Activated naive CD8-positive, alpha-beta T cell treated with anti-CD3 and anti-CD28 coated beads, Interleukin-2, amount 50 U/mL, for 24 hours (primary cell): ENCODE results near the gene SPP1.
"Not testable (repeated sequence)": the region's sequence is repeated elsewhere in the genome, so short reads cannot be mapped to it uniquely, and the experiment has no call there.

Source experiments
- ATAC-seq: fragments of 150-1000 bp; cut with Tn5 transposase; one replicate; pipeline ENCODE4 v1.10.0; 2021
- DNase-seq: peaks from one replicate; pipeline ENCODE4 v3.0.0; 2021
- H3K27ac Mint-ChIP-seq: one replicate; pipeline ENCODE4 v1.8.0; 2021; ENCODE audit warnings: mild to moderate bottlenecking, mixed read lengths
- H3K27me3 Mint-ChIP-seq: one replicate; pipeline ENCODE4 v1.8.0; 2021; ENCODE audit warnings: mixed read lengths
- H3K36me3 Mint-ChIP-seq: one replicate; pipeline ENCODE4 v1.8.0; 2021; ENCODE audit warnings: low read depth, mixed read lengths
- H3K4me1 Mint-ChIP-seq: one replicate; pipeline ENCODE4 v1.8.0; 2021; ENCODE audit warnings: mixed read lengths
- H3K4me3 Mint-ChIP-seq: one replicate; pipeline ENCODE4 v1.8.0; 2021; ENCODE audit warnings: mild to moderate bottlenecking, moderate library complexity, mixed read lengths
- H3K9me3 Mint-ChIP-seq: one replicate; pipeline ENCODE4 v1.8.0; 2021; ENCODE audit warnings: mixed read lengths

SPP1 gene

DNA sequence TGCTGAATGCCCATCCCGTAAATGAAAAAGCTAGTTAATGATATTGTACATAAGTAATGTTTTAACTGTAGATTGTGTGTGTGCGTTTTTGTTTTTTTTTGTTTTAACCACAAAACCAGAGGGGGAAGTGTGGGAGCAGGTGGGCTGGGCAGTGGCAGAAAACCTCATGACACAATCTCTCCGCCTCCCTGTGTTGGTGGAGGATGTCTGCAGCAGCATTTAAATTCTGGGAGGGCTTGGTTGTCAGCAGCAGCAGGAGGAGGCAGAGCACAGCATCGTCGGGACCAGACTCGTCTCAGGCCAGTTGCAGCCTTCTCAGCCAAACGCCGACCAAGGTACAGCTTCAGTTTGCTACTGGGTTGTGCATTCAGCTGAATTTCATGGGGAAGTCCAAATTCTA, at the start of gene SPP1:
Gene SPP1, plus strand, starts transcription at position 249 of the 400 bp plus-strand sequence. CDS start 1,182 bp downstream, outside the sequence.
- ATAC-seq: peak; percentile 81

GRCh38 chr4:87926554-87927098, 48.9 kb upstream of the SPP1 start:
- no peak overlapping the region for H3K27ac Mint-ChIP-seq
- peaks cover 5% of the 10 kb centered on the region for H3K27me3 Mint-ChIP-seq
- no peak for ATAC-seq
- no peak overlapping the region for H3K4me3 Mint-ChIP-seq
- DNase-seq: no peak
- H3K4me1 Mint-ChIP-seq: no peaks in the 10 kb centered on the region
- no peaks in the 10 kb centered on the region for H3K36me3 Mint-ChIP-seq
- no peaks in the 10 kb centered on the region for H3K9me3 Mint-ChIP-seq

More for the DNA sequence above, at the start of gene SPP1:
- peaks cover 10% of the 10 kb centered on the region for H3K4me1 Mint-ChIP-seq
- no peaks in the 10 kb centered on the region for H3K9me3 Mint-ChIP-seq
- H3K36me3 Mint-ChIP-seq: no peaks in the 10 kb centered on the region
- peaks cover 39% of the 10 kb centered on the region for H3K27me3 Mint-ChIP-seq
- peak within 1 kb of the TSS; percentile 36 for H3K27ac Mint-ChIP-seq
- peak; percentile 16 for DNase-seq
- H3K4me3 Mint-ChIP-seq: peak within 1 kb of the TSS; percentile 27

DNA sequence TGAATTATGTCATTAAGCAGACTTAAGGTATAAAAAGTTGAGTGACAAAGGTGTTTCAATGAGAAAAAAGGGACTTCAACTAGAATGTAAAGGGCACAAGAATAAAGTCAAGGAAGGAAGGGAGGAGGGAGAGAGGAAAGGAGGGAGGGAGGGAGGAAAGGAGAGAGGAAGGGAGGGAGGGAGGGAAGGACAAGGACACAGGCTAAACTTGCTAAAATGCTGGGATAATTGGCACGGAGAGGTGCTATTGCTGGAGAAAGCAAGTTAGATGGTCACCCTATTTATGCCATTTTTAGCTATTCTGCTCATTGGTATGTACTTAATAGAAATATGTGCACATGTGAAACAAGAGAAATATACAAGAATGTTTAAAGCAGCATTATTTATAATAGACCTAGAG, 44.9 kb upstream of the SPP1 start:
- no peak for ATAC-seq
- no peak for DNase-seq
- H3K27ac Mint-ChIP-seq: no peak overlapping the region
- no peaks in the 10 kb centered on the region for H3K9me3 Mint-ChIP-seq
- H3K36me3 Mint-ChIP-seq: no peaks in the 10 kb centered on the region
- H3K27me3 Mint-ChIP-seq: peaks cover 8% of the 10 kb centered on the region
- H3K4me3 Mint-ChIP-seq: no peak overlapping the region
- no peaks in the 10 kb centered on the region for H3K4me1 Mint-ChIP-seq

DNA sequence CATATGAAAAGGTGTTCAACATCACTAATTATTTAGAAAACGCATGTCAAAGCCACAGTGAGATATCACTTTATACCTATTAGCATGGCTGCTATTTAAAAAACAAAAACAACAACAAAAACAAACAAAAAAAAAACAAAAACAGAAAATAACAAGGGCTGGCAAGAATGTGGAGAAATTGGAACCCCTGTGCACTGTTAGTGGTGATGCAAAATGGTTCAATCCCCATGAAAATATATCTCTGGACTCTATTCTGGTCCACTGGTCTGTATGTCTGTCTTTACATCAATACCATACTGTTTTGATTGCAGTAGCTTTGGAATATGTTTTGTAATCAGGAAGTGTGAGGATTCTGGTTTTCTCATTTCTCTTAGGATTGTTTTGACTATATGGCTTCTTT, 43.6 kb upstream of the SPP1 start:
- no peak overlapping the region for H3K4me3 Mint-ChIP-seq
- no peaks in the 10 kb centered on the region for H3K9me3 Mint-ChIP-seq
- no peak overlapping the region for H3K27ac Mint-ChIP-seq
- DNase-seq (no peak), ATAC-seq (no peak)
- H3K36me3 Mint-ChIP-seq: no peaks in the 10 kb centered on the region
- peaks cover 8% of the 10 kb centered on the region for H3K27me3 Mint-ChIP-seq
- no peaks in the 10 kb centered on the region for H3K4me1 Mint-ChIP-seq

DNA sequence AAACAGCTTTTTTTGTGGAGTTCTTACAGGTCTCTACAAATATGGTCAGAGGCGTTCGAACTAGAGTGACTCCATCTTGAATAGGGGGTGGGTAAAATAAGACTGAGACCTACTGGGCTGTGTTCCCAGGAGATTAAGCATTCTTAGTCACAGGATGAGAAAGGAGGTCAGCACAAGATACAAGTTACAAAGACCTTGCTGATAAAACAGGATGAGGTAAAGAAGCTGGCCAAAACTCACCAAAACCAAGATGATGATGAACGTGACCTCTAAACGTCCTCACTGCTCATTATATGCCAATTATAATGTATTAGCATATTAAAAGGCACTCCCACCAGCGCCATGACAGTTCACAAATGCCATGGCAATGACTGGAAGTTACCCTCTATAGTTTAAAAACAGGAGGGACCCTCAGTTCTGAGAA, 42.8 kb upstream of the SPP1 start:
- ATAC-seq (no peak), DNase-seq (no peak)
- Mint-ChIP-seq H3K27me3 (peaks cover 8% of the 10 kb centered on the region), H3K4me3 (no peak overlapping the region), H3K36me3 (no peaks in the 10 kb centered on the region), H3K4me1 (no peaks in the 10 kb centered on the region), H3K27ac (no peak overlapping the region), H3K9me3 (no peaks in the 10 kb centered on the region)

DNA sequence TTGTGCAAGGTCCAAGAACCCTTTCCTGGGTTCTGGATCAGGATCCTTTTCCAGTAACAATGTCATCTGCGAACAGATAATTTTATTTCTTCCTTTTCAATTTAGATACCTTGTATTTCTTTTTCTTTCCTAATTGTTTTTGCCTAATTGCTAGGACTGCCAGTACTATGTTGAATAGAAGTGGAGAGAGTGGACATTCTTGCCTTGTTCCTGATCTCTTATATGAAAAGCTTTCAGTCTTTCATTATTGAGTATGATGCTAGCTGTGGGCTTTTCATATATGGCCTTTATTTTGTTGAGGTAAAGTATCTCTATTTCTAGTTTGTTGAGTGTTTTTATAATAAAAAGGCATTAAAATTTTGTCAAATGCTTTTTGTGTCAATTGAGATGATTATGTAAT, 42.2 kb upstream of the SPP1 start:
- Mint-ChIP-seq H3K27me3 (peaks cover 8% of the 10 kb centered on the region), H3K9me3 (no peaks in the 10 kb centered on the region), H3K36me3 (no peaks in the 10 kb centered on the region), H3K4me3 (no peak overlapping the region), H3K4me1 (no peaks in the 10 kb centered on the region), H3K27ac (no peak overlapping the region)
- DNase-seq (no peak), ATAC-seq (no peak)

- no peak for ATAC-seq
- no peaks in the 10 kb centered on the region for H3K9me3 Mint-ChIP-seq
- H3K27ac Mint-ChIP-seq: no peak overlapping the region
Observed at GRCh38 chr4:87934157-87934704, 41.3 kb upstream of the SPP1 start.

GRCh38 chr4:87934973-87935372, 40.5 kb upstream of the SPP1 start:
- no peaks in the 10 kb centered on the region for H3K36me3 Mint-ChIP-seq
- no peaks in the 10 kb centered on the region for H3K4me1 Mint-ChIP-seq
- ATAC-seq (no peak), DNase-seq (no peak)
- no peak overlapping the region for H3K27ac Mint-ChIP-seq
- no peak overlapping the region for H3K4me3 Mint-ChIP-seq
- H3K27me3 Mint-ChIP-seq: peaks cover 8% of the 10 kb centered on the region
- H3K9me3 Mint-ChIP-seq: no peaks in the 10 kb centered on the region

More at GRCh38 chr4:87934157-87934704, 41.3 kb upstream of the SPP1 start:
- no peaks in the 10 kb centered on the region for H3K36me3 Mint-ChIP-seq
- no peak for DNase-seq
- H3K4me1 Mint-ChIP-seq: no peaks in the 10 kb centered on the region
- H3K4me3 Mint-ChIP-seq: no peak overlapping the region
- H3K27me3 Mint-ChIP-seq: peaks cover 8% of the 10 kb centered on the region

DNA sequence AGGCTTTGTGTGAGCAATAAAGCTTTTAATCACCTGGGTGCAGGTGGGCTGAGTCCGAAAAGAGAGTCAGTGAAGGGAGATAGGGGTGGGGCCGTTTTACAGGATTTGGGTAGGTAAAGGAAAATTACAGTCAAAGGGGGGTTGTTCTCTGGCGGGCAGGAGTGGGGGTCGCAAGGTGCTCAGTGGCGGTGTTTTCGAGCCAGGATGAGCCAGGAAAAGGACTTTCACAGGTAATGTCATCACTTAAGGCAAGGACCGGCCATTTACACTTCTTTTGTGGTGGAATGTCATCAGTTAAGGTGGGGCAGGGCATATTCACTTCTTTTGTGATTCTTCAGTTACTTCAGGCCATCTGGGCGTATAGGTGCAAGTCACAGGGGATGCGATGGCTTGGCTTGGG, 39.6 kb upstream of the SPP1 start:
- not testable (repeated sequence) for H3K4me1 Mint-ChIP-seq, H3K27me3 Mint-ChIP-seq, H3K9me3 Mint-ChIP-seq, H3K27ac Mint-ChIP-seq, ATAC-seq, H3K4me3 Mint-ChIP-seq, DNase-seq, H3K36me3 Mint-ChIP-seq

DNA sequence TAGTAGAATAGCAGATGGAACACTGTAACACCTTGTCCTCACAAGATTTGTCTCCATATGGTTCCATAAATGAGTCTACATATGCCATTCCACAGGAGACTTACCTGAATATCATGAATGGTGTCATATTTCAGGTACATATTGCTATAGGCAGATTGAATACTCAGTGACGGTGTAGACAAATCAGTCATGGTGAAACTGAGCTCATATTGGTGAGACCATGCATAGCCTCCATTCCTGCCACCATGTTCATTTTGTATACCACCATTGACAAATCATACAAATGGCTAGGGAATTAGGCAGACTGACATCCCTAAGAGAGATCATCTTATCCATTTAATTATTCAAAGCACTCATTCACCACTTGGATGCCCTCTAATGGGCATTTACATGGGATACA, 38.0 kb upstream of the SPP1 start:
- Mint-ChIP-seq H3K27ac (no peak overlapping the region), H3K4me1 (no peaks in the 10 kb centered on the region), H3K9me3 (no peaks in the 10 kb centered on the region), H3K27me3 (no peaks in the 10 kb centered on the region), H3K4me3 (no peak overlapping the region), H3K36me3 (no peaks in the 10 kb centered on the region)
- ATAC-seq (no peak), DNase-seq (no peak)

DNA sequence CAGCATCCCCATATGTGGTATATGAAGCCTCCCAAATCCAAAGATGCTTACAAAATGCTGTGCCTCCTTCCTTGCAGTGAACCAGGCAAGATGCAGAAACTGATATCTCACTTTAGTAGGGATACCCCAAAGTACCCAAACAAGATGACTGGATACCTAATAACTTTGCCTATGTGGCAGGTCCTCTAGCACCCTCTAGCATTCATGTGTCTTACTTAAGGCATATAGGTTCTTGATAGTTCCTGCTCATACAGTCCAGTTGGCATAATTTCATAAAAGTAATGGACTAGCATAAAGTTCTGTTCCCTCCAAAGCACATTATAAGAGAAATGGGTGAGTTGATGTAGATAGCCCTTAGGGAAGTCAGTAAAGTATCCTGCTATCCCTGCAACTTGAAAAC, 36.8 kb upstream of the SPP1 start:
- H3K9me3 Mint-ChIP-seq: no peaks in the 10 kb centered on the region
- no peaks in the 10 kb centered on the region for H3K27me3 Mint-ChIP-seq
- H3K4me3 Mint-ChIP-seq: no peak overlapping the region
- DNase-seq: no peak
- ATAC-seq: no peak
- no peaks in the 10 kb centered on the region for H3K4me1 Mint-ChIP-seq
- no peak overlapping the region for H3K27ac Mint-ChIP-seq
- no peaks in the 10 kb centered on the region for H3K36me3 Mint-ChIP-seq

GRCh38 chr4:87939978-87940690, 35.4 kb upstream of the SPP1 start:
- H3K27ac Mint-ChIP-seq: no peak overlapping the region
- no peaks in the 10 kb centered on the region for H3K9me3 Mint-ChIP-seq
- no peaks in the 10 kb centered on the region for H3K4me1 Mint-ChIP-seq
- no peaks in the 10 kb centered on the region for H3K36me3 Mint-ChIP-seq
- no peaks in the 10 kb centered on the region for H3K27me3 Mint-ChIP-seq
- DNase-seq (no peak), ATAC-seq (no peak)
- H3K4me3 Mint-ChIP-seq: no peak overlapping the region

DNA sequence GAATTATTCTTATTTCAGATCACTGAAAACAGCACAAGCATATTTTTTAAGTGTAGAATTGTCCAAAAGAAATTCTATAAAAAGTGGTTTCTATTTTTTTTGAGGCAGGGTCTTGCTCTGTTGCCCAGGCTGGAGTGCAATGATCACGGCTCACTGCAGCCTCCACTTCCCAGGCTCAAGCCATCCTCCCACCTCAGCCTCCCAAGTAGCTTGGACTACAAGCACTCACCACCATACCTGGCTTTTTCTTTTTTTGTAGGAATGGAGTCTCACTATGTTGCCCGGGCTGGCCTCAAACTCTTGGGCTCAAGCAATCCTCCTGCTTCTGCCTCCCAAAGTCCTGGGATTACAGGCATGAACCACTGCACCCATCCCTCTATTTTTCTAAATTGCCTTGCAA, 34.7 kb upstream of the SPP1 start:
- not testable (repeated sequence) for H3K27ac Mint-ChIP-seq, H3K4me3 Mint-ChIP-seq, H3K36me3 Mint-ChIP-seq, ATAC-seq, H3K9me3 Mint-ChIP-seq, H3K27me3 Mint-ChIP-seq, DNase-seq, H3K4me1 Mint-ChIP-seq

DNA sequence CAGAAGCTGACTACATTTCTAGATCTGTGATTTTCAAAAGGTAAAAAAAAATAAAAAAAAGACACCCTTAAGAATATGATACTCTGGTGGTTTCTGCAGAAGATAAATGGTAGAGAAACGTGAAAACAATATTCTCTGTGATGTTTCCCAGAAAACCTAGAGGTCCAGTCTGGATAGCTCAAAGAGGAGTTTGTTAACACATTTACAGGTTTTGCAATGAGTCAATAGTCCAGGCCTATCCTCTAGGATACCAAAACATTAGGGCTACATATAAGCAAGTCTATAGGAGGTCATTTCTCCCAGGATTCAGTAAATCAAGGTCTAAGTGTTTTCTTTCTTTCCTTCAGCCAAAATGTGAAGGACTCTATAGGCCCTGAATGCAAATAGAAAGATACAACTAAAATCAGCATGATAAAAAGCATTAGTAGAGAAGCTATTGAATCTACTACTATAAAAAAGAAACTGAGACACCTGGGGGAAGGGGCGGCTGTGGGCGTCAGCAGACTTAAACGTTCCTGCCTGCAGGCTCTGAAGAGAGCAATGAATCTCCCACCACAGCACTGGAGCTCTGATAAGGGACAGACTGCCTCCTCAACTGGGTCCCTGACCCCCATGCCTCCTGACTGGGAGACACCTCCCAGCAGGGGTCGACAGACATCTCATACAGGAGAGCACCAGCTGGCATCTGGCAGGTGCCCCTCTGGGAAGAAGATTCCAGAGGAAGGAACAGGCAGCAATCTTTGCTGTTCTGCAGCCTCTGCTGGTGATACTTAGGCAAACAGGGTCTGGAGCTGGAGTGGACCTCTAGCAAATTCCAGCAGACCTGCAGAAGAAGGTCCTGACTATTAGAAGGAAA, 33.7 kb upstream of the SPP1 start:
- DNase-seq (no peak), ATAC-seq (no peak)
- no peak overlapping the region for H3K4me3 Mint-ChIP-seq
- no peaks in the 10 kb centered on the region for H3K9me3 Mint-ChIP-seq
- H3K4me1 Mint-ChIP-seq: no peaks in the 10 kb centered on the region
- H3K36me3 Mint-ChIP-seq: no peaks in the 10 kb centered on the region
- no peaks in the 10 kb centered on the region for H3K27me3 Mint-ChIP-seq
- H3K27ac Mint-ChIP-seq: no peak overlapping the region
